HG03139 (cell line): ENCODE results near the gene LNX1.

Source experiments
- ATAC-seq: cut with Tn5 transposase; IDR thresholded peaks from one replicate; pipeline ENCODE4 v1.9.1; 2021; ENCODE audit not compliant: unreplicated experiment

Gene LNX1

GRCh38 chr4:53601251-53601764 is 10.0 kb upstream of the LNX1 start:
- peak; percentile 72 for ATAC-seq

- ATAC-seq, result no peak
These were observed 8.3 kb upstream of the LNX1 start for GRCh38 chr4:53599632-53600031.

DNA sequence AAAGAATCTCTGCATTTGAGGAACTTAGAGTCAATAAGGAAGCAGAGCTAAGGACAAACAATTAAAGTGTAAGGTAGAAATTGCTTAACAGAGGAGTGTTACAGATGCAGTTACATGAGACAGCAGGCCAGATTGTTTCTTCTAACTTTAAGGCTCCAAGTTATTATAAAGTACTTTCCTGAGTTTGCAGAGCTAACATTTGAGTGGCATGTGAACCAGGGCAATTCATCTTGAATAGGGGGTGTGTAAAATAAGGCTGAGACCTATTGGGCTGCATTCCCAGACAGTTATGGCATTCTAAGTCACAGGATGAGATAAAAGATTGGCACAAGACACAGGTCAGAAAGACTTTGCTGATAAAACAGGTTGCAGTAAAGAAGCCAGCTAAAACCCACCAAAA is 7.6 kb upstream of the LNX1 start:
- no peak for ATAC-seq

GRCh38 chr4:53598483-53598882 is 7.2 kb upstream of the LNX1 start:
- no peak for ATAC-seq

DNA sequence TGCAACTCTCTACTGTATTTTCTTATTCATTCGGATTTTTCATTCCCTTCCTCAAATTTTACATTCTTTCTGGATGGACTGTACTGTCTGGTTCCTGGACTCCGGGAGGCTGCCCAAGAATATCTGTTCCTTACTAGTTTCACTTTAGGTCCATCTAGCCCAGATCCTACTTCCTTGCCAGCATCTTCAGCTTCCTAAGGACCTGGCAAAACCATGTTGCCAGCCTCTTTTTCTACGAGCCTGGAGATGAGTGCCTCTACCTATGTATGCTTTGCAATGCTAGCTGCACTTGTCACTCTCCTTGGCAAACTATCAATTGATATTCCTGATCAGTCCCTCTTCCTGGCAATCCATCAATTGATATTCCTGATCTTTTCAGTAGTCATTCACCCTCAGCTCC is 5.6 kb upstream of the LNX1 start:
- no peak for ATAC-seq

GRCh38 chr4:53595834-53596233 is 4.5 kb upstream of the LNX1 start:
- ATAC-seq, result no peak

GRCh38 chr4:53595204-53595603 is 3.9 kb upstream of the LNX1 start:
- no peak for ATAC-seq

- no peak for ATAC-seq
These were observed 2.5 kb upstream of the LNX1 start for GRCh38 chr4:53593765-53594164.

- no peak for ATAC-seq
These were observed 1.6 kb upstream of the LNX1 start for GRCh38 chr4:53592686-53593501.

GRCh38 chr4:53592122-53592521 is 836 bp upstream of the LNX1 start:
- no peak for ATAC-seq

- ATAC-seq, result no peak
These were observed 1.1 kb downstream of the LNX1 start for GRCh38 chr4:53590187-53590586.

GRCh38 chr4:53589511-53589910 is 1.8 kb downstream of the LNX1 start:
- no peak for ATAC-seq

DNA sequence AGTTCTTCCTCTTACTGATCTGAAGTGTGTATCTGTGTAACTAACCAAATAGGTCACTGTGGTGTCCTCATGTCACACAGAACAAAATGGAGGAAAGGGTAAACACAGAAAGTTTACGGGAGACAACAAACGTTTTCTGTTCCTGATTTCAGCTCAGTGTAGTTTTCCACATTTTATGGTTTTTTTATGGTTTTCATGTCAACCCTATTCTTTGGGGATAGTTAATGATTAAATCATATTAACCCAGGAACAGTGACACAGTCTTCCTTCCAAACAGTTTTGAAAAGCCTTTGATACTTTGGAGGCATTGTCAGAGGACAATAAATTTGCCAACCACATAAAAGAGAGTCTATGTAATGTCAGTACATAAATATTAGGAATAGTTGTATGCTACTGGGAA is 4.2 kb downstream of the LNX1 start:
- ATAC-seq, result no peak

DNA sequence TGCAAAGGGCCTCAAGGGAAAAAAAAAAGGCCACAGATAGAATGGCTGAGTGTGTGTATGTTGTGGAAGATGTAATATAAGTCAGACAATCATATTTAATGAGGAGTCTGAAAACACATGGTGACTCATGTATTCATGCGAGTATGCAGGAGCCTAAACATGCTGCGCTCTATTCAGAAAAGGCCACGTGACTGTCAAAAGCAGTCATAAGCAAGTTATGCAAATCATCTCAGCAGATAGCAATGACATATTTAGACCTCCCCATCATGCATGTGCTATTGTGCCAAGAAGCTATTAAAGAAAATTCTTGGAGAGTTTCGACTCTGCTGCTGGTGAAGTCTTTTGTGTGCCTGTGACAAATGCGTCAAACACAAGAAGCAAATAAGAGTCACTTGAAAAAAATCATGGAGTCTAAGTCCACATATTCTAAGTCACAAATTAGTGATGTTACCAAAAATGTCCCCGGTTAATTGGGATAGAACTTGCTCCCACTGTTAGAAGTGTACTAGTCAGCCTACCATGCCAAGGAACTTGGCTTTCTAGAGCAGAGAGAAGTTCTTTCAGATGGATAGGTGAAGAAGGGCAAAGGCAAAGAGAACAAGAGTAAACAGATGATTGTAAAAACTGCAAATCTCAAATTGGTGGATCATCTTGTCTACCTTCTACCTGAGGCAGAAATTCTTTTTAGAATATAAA is 5.0 kb downstream of the LNX1 start:
- no peak for ATAC-seq

DNA sequence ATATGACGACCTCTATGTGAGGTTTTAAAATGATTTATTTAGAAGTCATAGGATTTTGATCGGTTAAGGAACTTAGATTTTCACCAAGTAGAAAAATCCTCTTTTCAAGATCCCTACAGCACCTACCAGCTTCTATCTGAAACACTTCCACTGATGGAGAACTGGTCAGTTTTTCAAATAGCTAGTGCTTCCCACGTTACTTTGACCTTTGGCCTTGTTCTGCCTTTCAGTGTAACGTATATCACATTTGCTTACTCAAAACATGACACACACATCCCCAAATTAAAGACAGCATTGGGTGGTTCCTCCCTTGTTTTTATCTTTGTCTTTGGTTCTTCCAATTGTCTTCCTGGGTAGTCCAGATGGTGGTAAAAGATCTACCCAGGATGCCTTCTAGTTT is 6.6 kb downstream of the LNX1 start:
- no peak for ATAC-seq

DNA sequence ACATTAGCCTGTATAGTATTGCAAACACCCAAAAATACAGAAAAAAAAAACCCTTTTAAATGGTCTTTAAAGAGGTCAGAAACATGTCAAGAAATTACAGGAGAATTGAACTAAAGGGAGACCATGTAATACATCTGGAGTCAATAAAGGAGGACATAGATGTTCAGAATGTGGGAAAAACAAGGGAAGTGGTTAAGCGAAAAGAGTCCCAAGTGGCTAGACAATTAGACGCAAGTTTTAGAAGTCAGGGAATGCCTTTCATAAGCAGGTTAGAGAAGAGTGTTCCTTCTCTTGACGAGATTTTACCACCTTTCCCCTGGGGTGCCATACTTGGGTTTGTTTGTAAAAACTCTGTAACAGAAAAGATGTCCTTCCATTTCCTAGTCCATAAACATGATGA is 7.8 kb downstream of the LNX1 start:
- ATAC-seq, result no peak

GRCh38 chr4:53582194-53582593 is 9.1 kb downstream of the LNX1 start:
- no peak for ATAC-seq

GRCh38 chr4:53580274-53580673 is 11.0 kb downstream of the LNX1 start:
- no peak for ATAC-seq

DNA sequence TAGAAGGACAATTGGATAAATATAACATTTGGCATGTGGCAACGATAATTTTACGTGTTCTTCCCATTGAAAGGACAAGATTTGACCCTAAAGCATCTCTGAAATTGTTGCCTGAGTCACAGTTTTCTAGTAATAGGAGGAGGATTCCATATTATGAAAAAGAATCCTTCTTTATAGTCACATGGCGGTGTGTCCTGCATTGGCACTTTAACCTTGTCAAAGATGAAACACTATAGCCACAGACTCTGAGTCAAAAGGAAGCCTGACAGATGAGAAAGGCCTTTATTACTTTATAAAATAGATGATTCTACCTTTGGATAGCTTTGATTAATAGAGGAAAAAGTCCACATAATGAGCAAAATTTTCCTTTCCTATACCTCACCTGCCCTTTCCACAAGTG is 11.5 kb downstream of the LNX1 start:
- ATAC-seq, result no peak

DNA sequence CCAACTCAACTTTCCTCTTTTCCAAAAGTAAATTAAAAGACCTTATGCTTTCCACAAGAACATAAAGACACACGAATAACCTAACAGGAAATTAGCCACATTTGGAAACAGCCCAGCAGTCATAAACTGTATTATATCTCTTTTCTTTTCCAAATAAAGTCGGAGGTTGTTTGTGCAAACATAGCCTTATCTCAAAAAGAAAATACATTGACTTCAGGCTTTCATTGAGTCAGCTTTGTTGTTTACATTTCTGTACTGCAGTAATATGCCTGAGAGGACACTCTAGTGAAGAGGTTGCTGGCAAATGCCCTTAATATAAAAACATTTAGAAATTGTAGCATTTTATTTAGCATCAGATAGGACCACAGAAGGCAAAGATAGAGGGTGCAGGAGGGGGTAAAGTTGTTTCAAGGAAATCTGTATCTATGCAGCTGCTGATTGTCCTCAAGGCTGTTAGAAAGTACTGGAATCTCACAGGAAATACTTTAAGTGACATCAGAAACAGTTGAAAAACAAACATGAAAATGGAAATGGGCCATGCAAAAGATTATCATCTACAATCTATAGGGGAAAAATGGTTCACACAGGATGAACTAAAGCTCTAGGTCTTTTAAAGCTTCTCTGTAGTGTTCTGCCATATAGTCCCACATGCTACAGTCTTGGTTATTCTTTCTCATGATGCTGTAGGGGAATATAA is 14.5 kb downstream of the LNX1 start:
- no peak for ATAC-seq

DNA sequence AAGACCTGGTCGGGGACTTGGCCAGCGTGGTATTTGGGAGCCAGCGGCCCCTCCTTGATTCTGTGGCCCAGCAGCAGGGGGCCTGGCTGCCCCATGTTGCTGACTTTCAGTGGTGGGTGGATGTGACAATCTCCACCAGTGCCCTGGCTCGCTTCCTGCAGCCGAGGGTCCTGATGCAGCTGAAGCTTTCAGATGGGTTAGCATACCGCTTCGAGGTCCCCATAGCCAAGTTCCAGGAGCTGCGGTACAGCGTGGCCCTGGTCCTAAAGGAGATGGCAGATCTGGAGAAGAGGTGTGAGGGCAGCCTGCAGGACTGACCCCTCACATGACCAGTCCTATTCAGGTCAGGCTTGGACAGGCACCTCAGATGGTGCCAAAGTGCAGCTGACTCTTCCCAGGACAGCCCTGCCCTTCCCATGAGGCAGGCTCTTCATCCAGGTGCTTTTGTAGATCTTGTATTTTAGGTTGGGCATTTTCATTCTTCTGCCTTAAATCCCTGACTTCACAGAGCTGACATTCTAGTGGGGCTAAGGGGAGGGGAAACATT is 15.1 kb downstream of the LNX1 start:
- ATAC-seq, result no peak

DNA sequence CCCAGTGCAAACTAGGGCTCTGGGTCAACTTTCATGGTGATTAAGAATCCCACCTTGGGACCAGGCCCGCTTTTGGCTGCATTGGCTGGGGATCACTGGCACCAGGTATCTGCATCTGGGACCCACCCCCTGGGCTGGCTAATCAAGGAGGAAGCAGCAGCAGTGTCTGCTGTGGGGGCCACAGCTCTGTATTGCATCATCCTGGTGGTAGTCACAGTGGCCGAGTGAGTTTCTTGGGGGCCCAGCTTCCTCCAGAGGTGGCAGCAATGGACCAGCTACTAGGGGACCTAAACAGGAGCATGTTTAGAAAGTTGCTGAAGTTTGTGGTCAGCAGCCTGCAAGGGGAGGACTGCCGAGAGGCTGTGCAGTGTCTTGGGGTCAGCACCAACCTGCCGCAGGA is 15.7 kb downstream of the LNX1 start:
- ATAC-seq, result no peak
